HL-60 (cell line): Measurements from ENCODE around the gene GPHN.

ENCODE experiments used
- DNase-seq, 2 experiments: peaks; one replicate each; pipeline ENCODE4 v3.0.0-alpha.2; 2010 to 2020; ENCODE audit warnings: low read depth in 1 of 2, low spot score in 1 of 2
- H3K27ac ChIP-seq: fragments of 250-450 bp; sonication (Bioruptor Pico); replicated peaks from 2 replicates; pipeline ENCODE4 v1.5.1; 2020; ENCODE audit warnings: mild to moderate bottlenecking, moderate library complexity
- H3K27me3 ChIP-seq: fragments of 250-450 bp; sonication (Bioruptor Pico); 2 replicates; pipeline ENCODE4 v1.5.1; 2021; ENCODE audit warnings: mild to moderate bottlenecking, moderate library complexity; ENCODE audit not compliant: insufficient read depth, poor library complexity, severe bottlenecking
- H3K4me3 ChIP-seq: replicated peaks from 2 replicates; pipeline ENCODE4 v1.5.1; 2011; ENCODE audit warnings: mild to moderate bottlenecking, control low read depth, low read length; ENCODE audit not compliant: insufficient read depth
- GABPA ChIP-seq: IDR thresholded peaks from 2 replicates; pipeline ENCODE4 v1.6.1; 2012; ENCODE audit warnings: low read depth
- POLR2AphosphoS5 ChIP-seq: IDR thresholded peaks from 2 replicates; pipeline ENCODE4 v1.6.1; 2012; ENCODE audit warnings: low read depth
- SPI1 ChIP-seq: IDR thresholded peaks from 2 replicates; pipeline ENCODE4 v1.6.1; 2012; ENCODE audit warnings: low read depth, mild to moderate bottlenecking, borderline replicate concordance
- TF ChIP-seq, protein P1 (sequence below): IDR thresholded peaks from one replicate; pipeline ENCODE4 v1.5.1; 2011; ENCODE audit warnings: low read length, control low read depth, inconsistent platforms; ENCODE audit not compliant: insufficient read depth
- TF ChIP-seq, protein P2 (sequence below): IDR thresholded peaks from 2 replicates; pipeline ENCODE4 v1.6.1; 2012; ENCODE audit warnings: low read depth; ENCODE audit not compliant: insufficient replicate concordance

Gene GPHN

DNA sequence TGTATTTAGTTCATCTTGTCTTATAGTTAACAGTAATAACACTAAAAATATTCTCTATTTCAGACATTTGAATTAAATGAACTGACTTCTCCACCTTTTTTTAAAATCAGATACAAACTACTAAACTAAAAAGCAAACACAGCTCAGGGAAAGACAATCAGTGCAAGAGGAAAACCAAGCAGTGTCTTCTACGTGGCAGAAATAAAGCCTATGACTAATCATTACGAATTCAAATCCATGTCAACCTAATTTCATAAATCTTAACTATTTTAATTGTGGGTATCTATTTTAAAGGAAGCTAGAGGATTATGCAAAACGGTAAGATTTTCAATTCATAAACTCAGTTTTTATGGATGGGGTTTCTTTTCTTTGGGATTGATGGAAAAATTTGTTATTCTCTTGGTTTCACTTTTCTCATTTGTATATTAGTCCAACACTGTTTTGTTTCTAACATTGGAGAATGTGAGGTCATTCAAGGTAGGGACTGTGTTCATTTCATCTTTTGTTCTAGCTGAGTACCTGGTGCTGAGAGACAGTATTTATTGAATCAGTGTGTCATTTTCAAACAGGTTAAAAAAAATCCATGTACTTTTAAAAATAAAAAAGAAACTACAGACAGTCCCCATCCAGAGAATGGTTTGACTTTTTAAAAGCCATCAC, 720.5 kb downstream of the GPHN start:
- no peaks in the 10 kb centered on the region for H3K27me3 ChIP-seq
- DNase-seq: no peak
- H3K4me3 ChIP-seq: no peak overlapping the region
- no peak for TF ChIP-seq POLR2AphosphoS5
- TF ChIP-seq, protein P1, sequence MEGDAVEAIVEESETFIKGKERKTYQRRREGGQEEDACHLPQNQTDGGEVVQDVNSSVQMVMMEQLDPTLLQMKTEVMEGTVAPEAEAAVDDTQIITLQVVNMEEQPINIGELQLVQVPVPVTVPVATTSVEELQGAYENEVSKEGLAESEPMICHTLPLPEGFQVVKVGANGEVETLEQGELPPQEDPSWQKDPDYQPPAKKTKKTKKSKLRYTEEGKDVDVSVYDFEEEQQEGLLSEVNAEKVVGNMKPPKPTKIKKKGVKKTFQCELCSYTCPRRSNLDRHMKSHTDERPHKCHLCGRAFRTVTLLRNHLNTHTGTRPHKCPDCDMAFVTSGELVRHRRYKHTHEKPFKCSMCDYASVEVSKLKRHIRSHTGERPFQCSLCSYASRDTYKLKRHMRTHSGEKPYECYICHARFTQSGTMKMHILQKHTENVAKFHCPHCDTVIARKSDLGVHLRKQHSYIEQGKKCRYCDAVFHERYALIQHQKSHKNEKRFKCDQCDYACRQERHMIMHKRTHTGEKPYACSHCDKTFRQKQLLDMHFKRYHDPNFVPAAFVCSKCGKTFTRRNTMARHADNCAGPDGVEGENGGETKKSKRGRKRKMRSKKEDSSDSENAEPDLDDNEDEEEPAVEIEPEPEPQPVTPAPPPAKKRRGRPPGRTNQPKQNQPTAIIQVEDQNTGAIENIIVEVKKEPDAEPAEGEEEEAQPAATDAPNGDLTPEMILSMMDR: no peak
- TF ChIP-seq, protein P2, sequence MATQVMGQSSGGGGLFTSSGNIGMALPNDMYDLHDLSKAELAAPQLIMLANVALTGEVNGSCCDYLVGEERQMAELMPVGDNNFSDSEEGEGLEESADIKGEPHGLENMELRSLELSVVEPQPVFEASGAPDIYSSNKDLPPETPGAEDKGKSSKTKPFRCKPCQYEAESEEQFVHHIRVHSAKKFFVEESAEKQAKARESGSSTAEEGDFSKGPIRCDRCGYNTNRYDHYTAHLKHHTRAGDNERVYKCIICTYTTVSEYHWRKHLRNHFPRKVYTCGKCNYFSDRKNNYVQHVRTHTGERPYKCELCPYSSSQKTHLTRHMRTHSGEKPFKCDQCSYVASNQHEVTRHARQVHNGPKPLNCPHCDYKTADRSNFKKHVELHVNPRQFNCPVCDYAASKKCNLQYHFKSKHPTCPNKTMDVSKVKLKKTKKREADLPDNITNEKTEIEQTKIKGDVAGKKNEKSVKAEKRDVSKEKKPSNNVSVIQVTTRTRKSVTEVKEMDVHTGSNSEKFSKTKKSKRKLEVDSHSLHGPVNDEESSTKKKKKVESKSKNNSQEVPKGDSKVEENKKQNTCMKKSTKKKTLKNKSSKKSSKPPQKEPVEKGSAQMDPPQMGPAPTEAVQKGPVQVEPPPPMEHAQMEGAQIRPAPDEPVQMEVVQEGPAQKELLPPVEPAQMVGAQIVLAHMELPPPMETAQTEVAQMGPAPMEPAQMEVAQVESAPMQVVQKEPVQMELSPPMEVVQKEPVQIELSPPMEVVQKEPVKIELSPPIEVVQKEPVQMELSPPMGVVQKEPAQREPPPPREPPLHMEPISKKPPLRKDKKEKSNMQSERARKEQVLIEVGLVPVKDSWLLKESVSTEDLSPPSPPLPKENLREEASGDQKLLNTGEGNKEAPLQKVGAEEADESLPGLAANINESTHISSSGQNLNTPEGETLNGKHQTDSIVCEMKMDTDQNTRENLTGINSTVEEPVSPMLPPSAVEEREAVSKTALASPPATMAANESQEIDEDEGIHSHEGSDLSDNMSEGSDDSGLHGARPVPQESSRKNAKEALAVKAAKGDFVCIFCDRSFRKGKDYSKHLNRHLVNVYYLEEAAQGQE: no peak
- TF ChIP-seq SPI1: no peak
- no peak for TF ChIP-seq GABPA
- H3K27ac ChIP-seq: no peak overlapping the region
